Mesenteric fat pad (tissue), 1 donor: ENCODE data around the gene RBM10. TPM values are rescaled to one million over a fixed set of nuclear protein-coding genes. Genes with fewer than 3 reads are reported as not detected.

ENCODE experiments used
- DNase-seq: peaks from one replicate; pipeline ENCODE4 v3.0.0-alpha.2; 2020; ENCODE audit warnings: low spot score
- total RNA-seq: library from RNA; stranded (reverse); fragmentation: NEBNext Ultra II Directional; extraction: Animal tissue kit (Norgen Biotek cat#: 25700); gene quantifications from one replicate; pipeline ENCODE4 v1.2.1, GENCODE V29; 2021
- donor health status: DM: yes; HTN: yes; CAD: no.

The RBM10 gene
- total RNA-seq, 1 donor from 2014 or later = 23.6 TPM

- no peak for DNase-seq
Measured at GRCh38 chrX:47232803-47233332, 87.8 kb downstream of the RBM10 start, which contains the start of gene USP11. USP11 (plus strand) TSS chrX:47233009; CDS start chrX:47233044, 35 bp downstream.

DNA sequence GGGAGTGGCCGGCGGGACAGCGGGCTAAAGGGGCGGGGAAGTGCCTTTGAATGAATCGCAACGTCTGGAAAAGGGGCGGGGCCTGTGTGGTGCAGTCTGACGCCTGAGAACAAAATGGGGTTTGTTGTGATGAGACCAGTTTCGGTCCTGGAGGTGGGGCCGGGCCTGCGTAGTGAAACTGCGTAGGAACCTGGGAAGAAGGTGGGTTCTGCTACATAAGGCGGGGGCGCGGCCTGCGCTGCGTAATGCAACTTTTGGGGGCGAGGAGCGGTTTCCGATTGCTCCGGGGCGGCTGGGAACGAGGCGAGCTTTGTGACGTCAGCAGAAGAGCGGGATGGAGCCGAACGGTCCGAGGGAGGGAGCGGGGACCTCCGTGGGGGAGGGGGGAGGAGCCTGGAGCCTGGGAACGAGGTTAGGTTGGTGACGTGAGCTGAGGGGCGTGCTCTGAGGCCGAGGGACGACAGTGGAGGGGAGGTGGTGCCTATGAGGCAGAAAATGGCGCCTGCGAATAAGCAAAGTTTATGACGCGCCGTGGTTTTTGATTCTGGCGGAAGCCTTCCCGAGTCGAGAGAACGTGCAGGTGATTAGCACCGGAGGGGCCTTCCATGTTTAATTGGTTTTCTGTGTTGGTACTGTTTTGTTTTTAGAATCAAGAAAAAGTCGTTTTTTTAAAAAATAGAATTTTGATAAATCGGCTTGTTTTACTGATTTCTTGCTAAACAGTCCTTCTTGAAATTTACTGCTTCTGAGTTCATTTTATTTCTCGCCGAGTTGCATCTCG is 88.5 kb downstream of the RBM10 start:
- DNase-seq = peak; percentile 96

DNA sequence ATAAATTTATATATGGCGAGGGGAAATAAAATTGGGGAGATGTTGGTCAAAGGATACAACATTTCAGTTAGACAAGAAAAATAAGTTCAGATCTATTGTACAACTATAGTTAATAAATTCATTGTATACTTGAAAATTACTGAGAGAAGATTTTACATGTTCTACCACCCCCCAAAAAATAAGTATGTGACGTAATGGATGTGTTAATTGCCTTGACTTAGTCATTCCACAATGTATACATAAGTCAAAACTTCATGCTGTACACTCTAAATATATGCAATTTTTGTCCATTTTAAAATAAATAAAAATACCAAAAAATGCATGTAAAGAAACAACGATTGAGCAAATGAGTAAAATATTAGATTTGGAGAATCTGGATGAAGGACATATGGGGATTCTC is 89.6 kb downstream of the RBM10 start:
- DNase-seq = no peak

- no peak for DNase-seq
Measured at GRCh38 chrX:47235691-47236103, 90.7 kb downstream of the RBM10 start.

Other genes starting within 250 kb of the RBM10 start
- 7.2 TPM for gene JADE3, start 232.8 kb upstream of the RBM10 start, total RNA-seq
- 4.6 TPM for gene RGN, start 66.8 kb upstream of the RBM10 start, total RNA-seq
- 58.6 TPM for gene NDUFB11, start 519 bp upstream of the RBM10 start, total RNA-seq
- 189 TPM for gene UBA1, start 48.6 kb downstream of the RBM10 start, total RNA-seq
- 80.6 TPM for gene CDK16, start 73.5 kb downstream of the RBM10 start, total RNA-seq
- gene USP11, start 87.8 kb downstream of the RBM10 start, total RNA-seq = 42.2 TPM
- not detected for gene ZNF157, start 225.4 kb downstream of the RBM10 start, total RNA-seq